Activated naive CD4-positive, alpha-beta T cell treated with anti-CD3 and anti-CD28 coated beads for 36 hours (primary cell): Measurements from ENCODE around the gene ALDH1L1. TPM values are rescaled to one million over a fixed set of nuclear protein-coding genes. Genes with fewer than 3 reads are reported as not detected.
A peak's percentile ranks its signal among the peaks of the same experiment; 100 is the strongest.

Experiments
- CTCF ChIA-PET: fragments of 350-600 bp; sonication (Branson Sonifier 250); formaldehyde crosslinking; loops from one replicate; lab custom pipeline; 2021; ENCODE audit warnings: antibody characterized with exemption; lab: Charles Lee
- DNase-seq: peaks from one replicate; pipeline ENCODE4 v3.0.0-alpha.2; 2020
- H3K27ac Mint-ChIP-seq: one replicate; pipeline ENCODE4 v1.8.0; 2021; ENCODE audit warnings: mild to moderate bottlenecking, mixed read lengths
- H3K27me3 Mint-ChIP-seq: one replicate; pipeline ENCODE4 v1.8.0; 2021; ENCODE audit warnings: low read depth, mixed read lengths
- H3K36me3 Mint-ChIP-seq: one replicate; pipeline ENCODE4 v1.8.0; 2021; ENCODE audit warnings: low read depth, mixed read lengths
- H3K4me1 Mint-ChIP-seq: one replicate; pipeline ENCODE4 v1.8.0; 2021; ENCODE audit warnings: low read depth, mixed read lengths
- H3K4me3 Mint-ChIP-seq: one replicate; pipeline ENCODE4 v1.8.0; 2021; ENCODE audit warnings: mild to moderate bottlenecking, moderate library complexity, mixed read lengths
- H3K9me3 Mint-ChIP-seq: one replicate; pipeline ENCODE4 v1.8.0; 2021; ENCODE audit warnings: mixed read lengths
- intact Hi-C: fragments of 100-400 bp; cut with micrococcal nuclease; formaldehyde crosslinking; loops from one replicate; pipeline ENCODE4 v1.15.1; 2023
- total RNA-seq, 2 experiments: library from RNA; stranded (reverse); gene quantifications; one replicate each; pipeline ENCODE4 v1.2.3, GENCODE V29; 2021

Gene ALDH1L1
- total RNA-seq, 2 experiments from 2014 or later = not detected

DNA sequence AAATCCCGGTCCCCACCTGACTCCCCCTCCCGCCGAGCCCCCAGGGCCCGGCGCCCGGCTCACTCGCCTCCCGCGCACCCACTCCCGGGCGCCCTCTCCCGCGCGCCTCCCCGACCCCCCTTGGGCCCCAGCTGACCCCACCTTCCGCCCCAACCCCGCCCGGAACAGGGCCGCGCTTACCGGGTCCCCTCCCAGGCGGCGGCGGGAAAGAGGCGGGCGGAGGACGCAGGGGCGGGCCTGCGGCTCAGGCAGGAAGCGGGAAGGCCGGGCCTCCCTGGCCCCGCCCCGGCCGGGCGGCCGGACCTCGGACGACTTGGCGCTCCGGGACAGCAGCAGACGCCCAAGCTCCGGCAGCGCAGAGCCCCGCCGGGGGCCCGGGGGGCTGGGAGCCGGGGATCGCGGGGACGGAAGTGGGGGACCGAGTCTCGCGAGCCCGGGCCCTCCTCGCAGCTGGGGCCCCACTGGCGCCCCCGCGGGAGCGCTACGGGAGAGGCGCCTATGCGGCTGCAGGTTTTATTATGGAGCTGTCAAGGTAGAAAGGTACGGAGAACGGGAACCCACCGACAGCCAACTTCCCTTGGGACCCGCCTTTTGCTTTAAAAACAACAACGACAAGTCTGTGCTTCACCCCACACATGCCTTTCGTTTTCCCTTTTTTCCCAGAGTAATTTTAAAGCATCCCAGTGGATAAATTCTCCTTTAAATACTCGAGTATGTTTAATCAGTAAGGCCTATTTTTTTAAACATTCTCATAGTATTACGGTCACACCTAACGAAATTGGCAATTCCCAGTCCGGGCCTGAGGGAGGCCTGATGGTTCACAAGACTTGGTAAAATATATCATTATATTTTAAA lies 96.2 kb downstream of the ALDH1L1 start, which contains the start of gene SLC41A3:
TSS of gene SLC41A3 (minus strand) at position 212 of the 855 bp plus-strand sequence. CDS start 15,905 bp downstream, outside the sequence.
- peak; percentile 88 for DNase-seq
- intact Hi-C loops = loop anchor here (1.0 to 5.0 kb wide), 5 partner anchors 94 to 391 kb away; partner anchors contain the start of genes KLF15 and ZXDC

DNA sequence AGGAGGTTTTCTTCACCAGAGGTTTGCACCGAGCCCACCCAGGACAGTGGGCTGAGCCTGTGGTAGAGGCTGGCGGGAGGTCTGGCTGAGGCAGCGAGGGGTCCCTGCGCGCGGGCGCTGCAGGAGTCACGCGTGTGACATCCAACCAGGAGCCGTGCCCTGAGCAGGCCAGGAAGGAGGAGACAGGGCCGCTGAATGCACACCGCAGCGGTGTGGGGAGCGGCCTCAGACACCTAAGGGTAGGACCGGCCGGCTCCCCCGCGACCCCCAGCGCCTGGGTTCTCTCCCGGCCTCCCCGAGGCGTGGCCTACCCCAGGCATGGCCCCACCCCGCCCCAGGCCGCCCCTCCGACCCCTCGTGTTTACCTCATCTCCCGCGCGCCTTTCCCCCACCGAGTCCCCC lies 96.9 kb downstream of the ALDH1L1 start:
- Mint-ChIP-seq H3K36me3 (peaks cover 3% of the 10 kb centered on the region), H3K27ac (peak overlapping the region; percentile 84), H3K9me3 (no peaks in the 10 kb centered on the region), H3K27me3 (no peaks in the 10 kb centered on the region), H3K4me1 (peaks cover 20% of the 10 kb centered on the region), H3K4me3 (peak overlapping the region; percentile 92)
- CTCF ChIA-PET = no interaction called here
- DNase-seq = peak; percentile 56
- intact Hi-C loops = loop anchor here (5.0 kb wide), 2 partner anchors 111 to 274 kb away; partner anchors contain the start of gene KLF15

More for the DNA sequence above, 96.2 kb downstream of the ALDH1L1 start, which contains the start of gene SLC41A3:
- no peaks in the 10 kb centered on the region for H3K27me3 Mint-ChIP-seq
- peak within 1 kb of the TSS; percentile 92 for H3K4me3 Mint-ChIP-seq
- H3K27ac Mint-ChIP-seq = peak within 1 kb of the TSS; percentile 84
- CTCF ChIA-PET = no interaction called here
- peaks cover 20% of the 10 kb centered on the region for H3K4me1 Mint-ChIP-seq
- no peaks in the 10 kb centered on the region for H3K9me3 Mint-ChIP-seq
- peaks cover 3% of the 10 kb centered on the region for H3K36me3 Mint-ChIP-seq

DNA sequence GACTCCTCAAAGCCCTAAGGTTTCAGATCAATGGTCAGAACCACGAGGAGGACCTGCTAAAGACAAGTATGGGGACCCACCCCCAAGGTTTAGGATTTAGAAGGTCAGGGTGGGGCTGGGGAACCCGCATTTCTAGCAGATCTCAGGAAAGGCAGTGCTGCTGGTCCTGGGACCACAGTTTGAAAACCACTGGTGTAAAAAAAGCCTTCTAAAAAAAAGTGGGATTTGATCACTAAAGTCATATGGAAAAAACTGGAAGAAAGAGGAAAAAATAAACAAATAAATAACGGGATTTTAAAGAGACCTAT lies 97.3 kb downstream of the ALDH1L1 start:
- intact Hi-C loops = loop anchor here (5.0 kb wide), 2 partner anchors 111 to 274 kb away; partner anchors contain the start of gene KLF15
- Mint-ChIP-seq H3K9me3 (no peaks in the 10 kb centered on the region), H3K27me3 (no peaks in the 10 kb centered on the region), H3K27ac (peak overlapping the region; percentile 84), H3K4me1 (peaks cover 20% of the 10 kb centered on the region), H3K36me3 (peaks cover 3% of the 10 kb centered on the region), H3K4me3 (peak overlapping the region; percentile 92)
- no peak for DNase-seq
- CTCF ChIA-PET = no interaction called here

DNA sequence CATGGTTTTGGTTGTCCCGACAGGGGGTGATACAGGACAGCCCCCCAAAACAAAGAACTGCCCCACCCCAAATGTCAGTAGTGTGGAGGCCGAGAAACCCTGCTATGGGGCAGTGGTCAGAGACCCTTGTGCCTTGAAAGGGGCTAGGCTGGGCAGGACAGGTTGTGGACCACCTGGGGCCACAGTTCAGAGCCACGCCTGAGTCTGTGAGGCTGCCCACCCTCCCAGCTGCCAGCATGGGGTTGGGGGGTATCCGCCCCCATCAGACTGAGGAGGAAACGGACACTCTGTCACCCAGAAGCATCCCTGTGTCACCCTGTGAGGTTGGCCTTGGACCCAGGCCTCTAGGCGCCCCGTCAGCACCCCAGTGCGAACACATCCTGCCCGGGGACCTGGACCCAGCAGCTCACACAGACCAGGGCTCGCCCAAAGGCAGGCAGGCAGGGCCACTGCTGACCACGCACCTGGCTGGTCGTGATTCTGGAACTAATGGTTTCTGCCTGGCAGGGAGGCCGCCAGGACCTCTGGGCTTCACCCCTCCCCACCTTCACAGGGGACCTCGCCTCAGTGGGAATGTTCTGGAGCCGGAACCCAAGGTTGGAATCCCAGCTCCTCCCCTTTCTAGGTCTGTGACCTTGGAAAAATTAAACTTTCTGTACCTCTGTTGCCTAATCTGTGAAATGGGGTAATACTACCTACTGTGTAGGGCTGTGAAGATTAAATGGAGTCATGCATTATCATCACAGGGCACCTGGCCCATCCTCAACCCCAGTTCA lies 97.8 kb downstream of the ALDH1L1 start:
- Mint-ChIP-seq H3K4me3 (peak overlapping the region; percentile 92), H3K9me3 (no peaks in the 10 kb centered on the region), H3K4me1 (peaks cover 20% of the 10 kb centered on the region), H3K27ac (peak overlapping the region; percentile 84), H3K27me3 (no peaks in the 10 kb centered on the region), H3K36me3 (peaks cover 3% of the 10 kb centered on the region)
- intact Hi-C loops = loop anchor here (5.0 kb wide), 2 partner anchors 110 to 275 kb away; partner anchors contain the start of gene KLF15
- no peak for DNase-seq
- CTCF ChIA-PET = no interaction called here

DNA sequence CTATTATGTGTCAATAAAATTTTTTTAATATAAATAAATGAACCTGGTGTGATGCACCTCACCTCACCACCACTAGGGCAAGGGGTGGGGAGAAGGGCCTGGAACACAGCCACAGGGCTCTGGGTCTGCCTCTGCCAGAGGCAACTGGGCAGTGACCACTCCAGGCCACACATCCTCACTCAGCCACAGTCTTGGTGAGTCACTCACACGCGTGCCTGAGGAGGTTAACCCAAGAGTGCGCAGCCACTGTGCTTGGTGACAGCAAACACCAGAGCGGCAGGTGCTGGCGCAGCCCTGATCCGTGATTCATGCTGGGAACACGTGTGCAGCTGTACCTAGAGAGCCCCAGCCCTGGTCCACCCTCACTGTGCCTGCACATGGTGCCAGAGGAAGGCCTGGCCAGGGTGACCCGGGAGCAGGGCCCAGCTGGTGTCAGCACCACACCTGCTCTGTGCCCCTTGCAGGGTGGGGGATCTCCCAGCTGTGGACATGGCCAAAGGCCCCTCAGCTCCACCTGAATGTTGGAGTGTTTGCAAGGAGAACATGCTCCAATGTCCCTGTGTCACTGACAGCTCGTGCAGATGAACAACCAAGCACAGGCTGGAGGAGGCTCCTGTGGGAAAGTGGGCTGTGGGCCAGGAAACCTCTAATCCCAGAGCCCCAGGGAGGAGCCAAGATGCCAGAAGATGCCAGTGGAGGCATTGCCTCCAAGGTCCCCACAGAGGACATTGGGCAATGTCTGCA lies 98.6 kb downstream of the ALDH1L1 start:
- CTCF ChIA-PET = interaction anchor here (1.0 kb wide), 1 partner anchor 32 kb away, joined by 3 read pairs; no protein-coding TSS in a partner anchor
- intact Hi-C loops = loop anchor here (5.0 kb wide), 2 partner anchors 109 to 276 kb away; partner anchors contain the start of gene KLF15
- Mint-ChIP-seq H3K27me3 (no peaks in the 10 kb centered on the region), H3K27ac (no peak overlapping the region), H3K36me3 (peaks cover 3% of the 10 kb centered on the region), H3K9me3 (no peaks in the 10 kb centered on the region), H3K4me1 (peaks cover 20% of the 10 kb centered on the region), H3K4me3 (no peak overlapping the region)
- DNase-seq = peak; percentile 12

DNA sequence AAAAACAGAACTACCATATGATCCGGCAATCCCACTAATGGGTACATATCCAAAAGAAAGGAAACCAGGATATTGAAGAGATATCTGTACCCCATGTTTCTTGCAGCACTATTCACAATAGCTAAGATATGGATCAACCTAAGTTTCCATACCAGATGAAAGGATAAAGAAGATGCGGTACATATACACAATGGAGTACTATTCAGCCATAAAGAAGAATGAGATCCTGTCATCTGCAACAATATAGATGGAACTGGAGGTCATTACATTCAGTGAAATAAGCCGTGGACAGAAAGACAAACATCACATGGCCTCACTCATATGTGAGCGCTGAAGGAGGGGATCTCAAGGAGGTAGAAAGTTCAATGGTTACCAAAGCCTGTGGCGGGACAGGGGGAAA lies 99.4 kb downstream of the ALDH1L1 start:
- peaks cover 3% of the 10 kb centered on the region for H3K36me3 Mint-ChIP-seq
- CTCF ChIA-PET = interaction anchor here (0.6 to 1.0 kb wide), 2 partner anchors 16 to 31 kb away, joined by 3 read pairs; no protein-coding TSS in a partner anchor
- no peak overlapping the region for H3K4me3 Mint-ChIP-seq
- no peaks in the 10 kb centered on the region for H3K27me3 Mint-ChIP-seq
- peaks cover 18% of the 10 kb centered on the region for H3K4me1 Mint-ChIP-seq
- H3K27ac Mint-ChIP-seq = no peak overlapping the region
- DNase-seq = no peak
- intact Hi-C loops = loop anchor here (5.0 kb wide), 2 partner anchors 109 to 276 kb away; partner anchors contain the start of gene KLF15
- no peaks in the 10 kb centered on the region for H3K9me3 Mint-ChIP-seq

DNA sequence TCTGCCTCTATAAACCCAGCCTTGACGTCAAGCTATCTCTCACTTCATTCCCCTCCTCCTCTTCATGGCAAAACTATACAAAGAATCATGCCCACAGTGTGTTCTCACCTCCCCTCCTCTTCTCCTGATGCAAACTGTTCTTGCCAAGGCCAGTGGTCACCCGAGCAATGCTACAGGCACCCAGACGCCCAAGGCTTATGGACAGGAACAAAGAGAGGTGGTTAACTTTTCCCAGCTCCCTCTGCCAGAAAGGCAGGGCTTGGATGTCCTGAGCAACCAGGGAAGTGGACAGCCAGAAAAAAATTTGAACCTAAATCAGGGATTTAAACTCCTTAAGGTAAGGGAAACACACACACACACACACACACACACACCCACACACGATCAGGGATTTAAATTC lies 101.5 kb downstream of the ALDH1L1 start:
- H3K27me3 Mint-ChIP-seq = no peaks in the 10 kb centered on the region
- no peak overlapping the region for H3K27ac Mint-ChIP-seq
- intact Hi-C loops = no loop called here
- H3K9me3 Mint-ChIP-seq = no peaks in the 10 kb centered on the region
- CTCF ChIA-PET = interaction anchor here (0.6 kb wide), 1 partner anchor 53 kb away, joined by 3 read pairs; no protein-coding TSS in a partner anchor
- H3K4me1 Mint-ChIP-seq = peaks cover 5% of the 10 kb centered on the region
- H3K4me3 Mint-ChIP-seq = no peak overlapping the region
- DNase-seq = no peak
- peaks cover 3% of the 10 kb centered on the region for H3K36me3 Mint-ChIP-seq

DNA sequence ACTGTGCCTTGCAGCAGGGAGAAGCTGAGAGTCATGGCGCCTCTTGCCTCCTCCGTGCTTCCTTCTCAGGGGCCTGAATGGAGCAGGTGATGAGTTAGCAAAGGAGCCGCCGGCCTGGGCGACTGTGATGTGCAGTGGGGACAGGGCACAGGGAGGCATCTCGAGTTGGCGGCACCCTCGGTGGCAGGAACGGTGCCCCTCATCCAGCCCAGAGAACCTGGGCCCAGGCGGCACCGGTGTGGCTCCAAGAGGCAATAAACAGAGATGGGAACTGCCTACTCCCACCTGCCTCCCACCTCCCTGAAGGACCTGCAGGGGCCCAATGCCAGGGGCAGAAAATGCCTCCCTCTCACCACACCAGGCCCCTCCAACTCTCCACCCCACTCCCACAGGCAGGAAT lies 102.6 kb downstream of the ALDH1L1 start:
- peaks cover 5% of the 10 kb centered on the region for H3K36me3 Mint-ChIP-seq
- DNase-seq = no peak
- no peak overlapping the region for H3K4me3 Mint-ChIP-seq
- H3K27ac Mint-ChIP-seq = no peak overlapping the region
- intact Hi-C loops = no loop called here
- no peaks in the 10 kb centered on the region for H3K27me3 Mint-ChIP-seq
- CTCF ChIA-PET = interaction anchor here (0.7 kb wide), 1 partner anchor 156 kb away, joined by 3 read pairs; no protein-coding TSS in a partner anchor
- H3K4me1 Mint-ChIP-seq = peaks cover under 1% of the 10 kb centered on the region
- H3K9me3 Mint-ChIP-seq = peaks cover 2% of the 10 kb centered on the region

DNA sequence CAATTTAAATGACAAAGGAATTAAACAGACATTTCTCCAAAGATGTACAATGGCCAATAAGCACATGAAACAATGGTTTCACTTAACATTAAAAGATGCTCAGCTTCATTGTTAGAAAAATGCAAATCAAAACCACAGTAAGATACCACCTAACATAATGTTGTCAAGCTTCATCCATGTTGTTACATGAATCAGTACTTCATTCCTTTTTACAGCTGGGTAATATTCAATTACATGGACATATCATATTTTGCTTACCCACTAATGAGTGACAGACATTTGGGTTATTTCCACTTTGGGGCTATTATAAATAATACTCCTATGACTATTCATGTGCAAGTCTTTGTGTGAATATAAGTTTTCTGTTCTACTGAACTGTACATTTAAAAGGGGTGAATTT lies 104.2 kb downstream of the ALDH1L1 start:
- H3K4me3 Mint-ChIP-seq = no peak overlapping the region
- H3K4me1 Mint-ChIP-seq = no peaks in the 10 kb centered on the region
- peaks cover 4% of the 10 kb centered on the region for H3K9me3 Mint-ChIP-seq

DNA sequence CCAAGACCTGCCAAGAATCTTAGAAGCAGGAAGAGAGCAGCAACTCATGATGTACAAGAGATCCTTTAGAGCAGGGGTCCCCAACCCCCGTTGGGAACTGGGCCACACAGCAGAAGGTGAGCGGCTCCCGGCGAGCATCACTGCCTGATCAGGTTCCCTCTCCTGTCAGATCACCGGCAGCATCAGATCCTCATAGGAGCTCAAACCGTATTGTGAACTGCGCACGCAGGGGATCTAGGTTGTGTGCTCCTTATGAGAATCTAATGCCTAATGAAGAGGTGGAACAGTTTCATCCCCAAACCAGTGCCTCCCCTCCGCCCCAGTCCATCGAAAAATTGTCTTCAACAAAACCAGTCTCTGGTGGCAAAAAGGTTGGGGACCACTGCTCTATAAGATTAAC lies 110.2 kb downstream of the ALDH1L1 start:
- H3K4me1 Mint-ChIP-seq = peaks cover 2% of the 10 kb centered on the region
- CTCF ChIA-PET = no interaction called here
- H3K27ac Mint-ChIP-seq = no peak overlapping the region
- H3K27me3 Mint-ChIP-seq = no peaks in the 10 kb centered on the region
- no peak overlapping the region for H3K4me3 Mint-ChIP-seq
- no peak for DNase-seq
- intact Hi-C loops = no loop called here
- peaks cover 4% of the 10 kb centered on the region for H3K9me3 Mint-ChIP-seq
- H3K36me3 Mint-ChIP-seq = peaks cover 12% of the 10 kb centered on the region

More for the DNA sequence above, 104.2 kb downstream of the ALDH1L1 start:
- CTCF ChIA-PET = no interaction called here
- Mint-ChIP-seq H3K36me3 (peaks cover 10% of the 10 kb centered on the region), H3K27ac (no peak overlapping the region), H3K27me3 (no peaks in the 10 kb centered on the region)
- intact Hi-C loops = no loop called here
- DNase-seq = no peak

DNA sequence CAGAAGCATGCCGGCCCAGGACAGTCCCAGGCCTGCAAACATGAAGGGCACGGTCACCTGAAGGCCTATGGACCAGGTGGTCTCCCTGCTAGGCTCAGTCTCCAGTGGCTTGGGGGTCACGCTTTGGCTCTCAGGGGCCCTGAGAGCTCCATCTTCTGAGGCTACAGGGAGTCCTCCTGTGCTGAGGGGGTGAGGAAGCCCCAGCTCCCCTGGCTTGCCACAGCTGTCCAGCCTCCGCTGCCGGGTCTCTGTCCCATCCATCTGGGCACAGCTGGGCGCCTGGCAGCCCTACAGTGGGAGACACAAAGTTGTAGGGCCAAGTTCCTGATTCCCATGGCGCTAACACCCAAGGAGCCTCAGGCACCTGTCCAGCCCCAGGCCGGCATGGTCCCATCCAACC lies 112.4 kb downstream of the ALDH1L1 start:
- Mint-ChIP-seq H3K36me3 (peaks cover 11% of the 10 kb centered on the region), H3K4me3 (no peak overlapping the region), H3K27ac (no peak overlapping the region), H3K4me1 (peaks cover 15% of the 10 kb centered on the region), H3K27me3 (no peaks in the 10 kb centered on the region), H3K9me3 (peaks cover 4% of the 10 kb centered on the region)
- CTCF ChIA-PET = no interaction called here
- intact Hi-C loops = no loop called here
- DNase-seq = no peak
